MCF 10A (cell line): ENCODE results near the gene NLRP5. TPM values are rescaled to one million over a fixed set of nuclear protein-coding genes. Genes with fewer than 3 reads are reported as not detected.

Source experiments
- BruUV-seq: library from RNA; stranded (reverse); fragments of 400-500 nt; replicated peaks from 2 replicates; lab custom pipeline; 2021; lab: Mats Ljungman, UMichigan
- CTCF ChIA-PET: fragments of 300-600 bp; sonication (Branson Sonifier 250); formaldehyde crosslinking; extraction: SDS; loops from one replicate; lab custom pipeline; 2021; ENCODE audit warnings: antibody characterized with exemption, inconsistent platforms; lab: Yijun Ruan, JAX
- POLR2A ChIA-PET: fragments of 300-600, 350-650 bp; sonication (Branson Sonifier 250); formaldehyde crosslinking; extraction: SDS; loops from one replicate; lab custom pipeline; 2020; ENCODE audit warnings: antibody characterized with exemption, inconsistent platforms; lab: Yijun Ruan, JAX
- DNase-seq: peaks from one replicate; pipeline ENCODE4 v3.0.0-alpha.2; 2018; ENCODE audit not compliant: unreplicated experiment
- H3K27ac Mint-ChIP-seq: one replicate; pipeline ENCODE4 v1.8.0; 2022; ENCODE audit warnings: mild to moderate bottlenecking, low read depth, mixed read lengths; ENCODE audit not compliant: unreplicated experiment
- H3K27me3 Mint-ChIP-seq: one replicate; pipeline ENCODE4 v1.8.0; 2022; ENCODE audit warnings: mixed read lengths; ENCODE audit not compliant: insufficient read depth, unreplicated experiment
- H3K36me3 Mint-ChIP-seq: one replicate; pipeline ENCODE4 v1.8.0; 2022; ENCODE audit warnings: mild to moderate bottlenecking, moderate library complexity, mixed read lengths; ENCODE audit not compliant: insufficient read depth, unreplicated experiment
- H3K4me1 Mint-ChIP-seq: one replicate; pipeline ENCODE4 v1.8.0; 2022; ENCODE audit warnings: mixed read lengths; ENCODE audit not compliant: insufficient read depth, unreplicated experiment
- H3K4me3 Mint-ChIP-seq: one replicate; pipeline ENCODE4 v1.8.0; 2022; ENCODE audit warnings: mild to moderate bottlenecking, moderate library complexity, mixed read lengths; ENCODE audit not compliant: unreplicated experiment
- H3K9me3 Mint-ChIP-seq: one replicate; pipeline ENCODE4 v1.8.0; 2022; ENCODE audit warnings: mixed read lengths; ENCODE audit not compliant: unreplicated experiment
- intact Hi-C: fragments of 100-400 bp; cut with micrococcal nuclease; formaldehyde crosslinking; loops from 2 replicates; pipeline ENCODE4 v1.14.1; 2022
- total RNA-seq: library from RNA; stranded (reverse); gene quantifications from 2 replicates; pipeline ENCODE4 v1.2.3, GENCODE V29; 2022
- TF ChIP-seq, protein P1 (sequence below): fragments of 200-600 bp; IDR thresholded peaks from one replicate; pipeline ENCODE4 v1.8.0; 2022; ENCODE audit warnings: antibody characterized with exemption, mild to moderate bottlenecking; ENCODE audit not compliant: unreplicated experiment

Gene NLRP5
- total RNA-seq, 1 experiment from 2014 or later, result not detected

DNA sequence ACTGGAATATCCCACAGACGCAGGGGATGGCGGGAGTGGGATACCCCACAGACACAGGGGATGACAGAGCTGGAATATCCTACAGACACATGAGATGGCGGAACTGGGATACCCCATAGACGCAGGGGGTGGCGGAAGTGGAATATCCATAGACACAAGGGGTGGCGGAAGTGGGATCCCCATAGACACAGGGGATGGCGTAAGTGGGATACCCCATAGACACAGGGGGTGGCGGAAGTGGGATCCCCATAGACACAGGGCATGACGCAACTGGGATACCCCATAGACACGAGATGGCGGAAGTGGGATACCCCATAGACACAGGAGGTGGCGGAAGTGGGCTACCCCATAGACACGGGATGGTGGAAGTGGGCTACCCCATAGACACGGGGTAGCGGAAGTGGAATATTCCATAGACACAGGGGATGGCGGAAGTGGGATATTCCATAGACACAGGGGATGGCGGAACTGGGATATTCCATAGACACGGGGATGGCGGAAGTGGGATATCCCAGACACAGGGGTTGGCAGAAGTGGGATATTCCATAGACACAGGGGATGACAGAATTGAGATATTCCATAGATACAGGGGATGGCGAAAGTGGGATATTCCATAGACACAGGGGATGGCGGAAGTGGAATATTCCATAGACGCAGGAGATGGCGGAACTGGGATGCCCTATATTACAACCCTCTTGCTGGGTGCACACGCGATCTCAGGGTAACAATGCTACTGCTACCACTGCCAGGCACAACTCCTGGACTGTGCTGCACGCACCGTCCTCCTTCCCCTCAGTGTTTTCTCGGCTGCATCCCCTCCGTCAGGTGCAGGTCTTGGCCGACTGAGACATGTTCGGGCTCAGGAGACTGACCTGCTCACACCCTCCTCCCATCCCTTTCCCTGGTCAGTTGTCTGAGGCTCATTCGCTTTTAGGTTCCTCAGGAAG, 106.4 kb downstream of the NLRP5 start:
- BruUV-seq, result no TSS peak
- Mint-ChIP-seq H3K9me3 (peaks cover 9% of the 10 kb centered on the region), H3K27ac (peak overlapping the region; percentile 91), H3K4me3 (peak overlapping the region; percentile 81), H3K27me3 (no peaks in the 10 kb centered on the region), H3K4me1 (peaks cover 25% of the 10 kb centered on the region), H3K36me3 (peaks cover 62% of the 10 kb centered on the region)
- ChIA-PET POLR2A (interaction anchor here (0.6 to 2.7 kb wide), 3 partner anchors 9 to 221 kb away, joined by 4 to 19 read pairs (median 17); partner anchors contain the start of genes ZNF787 and ZSCAN5A), CTCF (interaction anchor here (0.7 kb wide), 2 partner anchors 81 to 240 kb away, joined by 3 read pairs; no protein-coding TSS in a partner anchor)
- TF ChIP-seq, protein P1, sequence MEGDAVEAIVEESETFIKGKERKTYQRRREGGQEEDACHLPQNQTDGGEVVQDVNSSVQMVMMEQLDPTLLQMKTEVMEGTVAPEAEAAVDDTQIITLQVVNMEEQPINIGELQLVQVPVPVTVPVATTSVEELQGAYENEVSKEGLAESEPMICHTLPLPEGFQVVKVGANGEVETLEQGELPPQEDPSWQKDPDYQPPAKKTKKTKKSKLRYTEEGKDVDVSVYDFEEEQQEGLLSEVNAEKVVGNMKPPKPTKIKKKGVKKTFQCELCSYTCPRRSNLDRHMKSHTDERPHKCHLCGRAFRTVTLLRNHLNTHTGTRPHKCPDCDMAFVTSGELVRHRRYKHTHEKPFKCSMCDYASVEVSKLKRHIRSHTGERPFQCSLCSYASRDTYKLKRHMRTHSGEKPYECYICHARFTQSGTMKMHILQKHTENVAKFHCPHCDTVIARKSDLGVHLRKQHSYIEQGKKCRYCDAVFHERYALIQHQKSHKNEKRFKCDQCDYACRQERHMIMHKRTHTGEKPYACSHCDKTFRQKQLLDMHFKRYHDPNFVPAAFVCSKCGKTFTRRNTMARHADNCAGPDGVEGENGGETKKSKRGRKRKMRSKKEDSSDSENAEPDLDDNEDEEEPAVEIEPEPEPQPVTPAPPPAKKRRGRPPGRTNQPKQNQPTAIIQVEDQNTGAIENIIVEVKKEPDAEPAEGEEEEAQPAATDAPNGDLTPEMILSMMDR, result no peak
- intact Hi-C loops, result loop anchor here (5.0 to 10.0 kb wide), 3 partner anchors 49 to 222 kb away; partner anchors contain the start of genes ZNF444 and ZSCAN5A
- no peak for DNase-seq

DNA sequence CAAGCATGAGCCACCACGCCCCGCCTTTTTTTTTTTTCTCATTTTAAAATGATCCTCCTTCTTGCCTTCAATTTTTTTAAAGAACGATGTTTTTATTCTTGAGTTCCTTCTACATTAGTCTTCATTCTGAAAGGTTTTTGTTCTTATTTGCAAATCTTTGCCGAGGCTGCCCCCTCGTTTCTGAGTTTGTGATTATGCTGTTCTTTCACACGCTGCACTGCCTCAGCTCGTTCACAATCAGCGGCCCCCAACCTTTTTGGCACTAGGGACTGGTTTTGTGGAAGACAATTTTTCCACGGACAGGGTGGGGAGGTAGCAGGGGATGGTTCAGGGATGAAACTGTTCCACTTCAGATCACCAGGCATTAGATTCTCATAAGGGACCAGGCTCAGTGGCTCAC, 107.9 kb downstream of the NLRP5 start:
- no peaks in the 10 kb centered on the region for H3K27me3 Mint-ChIP-seq
- peaks cover 62% of the 10 kb centered on the region for H3K36me3 Mint-ChIP-seq
- ChIA-PET CTCF (interaction anchor here (0.7 to 1.7 kb wide), 2 partner anchors 17 to 215 kb away, joined by 3 to 5 read pairs; no protein-coding TSS in a partner anchor), POLR2A (no interaction called here)
- H3K4me3 Mint-ChIP-seq, result no peak overlapping the region
- DNase-seq, result no peak
- H3K9me3 Mint-ChIP-seq, result peaks cover 9% of the 10 kb centered on the region
- intact Hi-C loops, result loop anchor here (5.0 to 10.0 kb wide), 3 partner anchors 48 to 220 kb away; partner anchors contain the start of genes ZNF444 and ZSCAN5A
- no TSS peak for BruUV-seq
- H3K27ac Mint-ChIP-seq, result no peak overlapping the region
- H3K4me1 Mint-ChIP-seq, result peaks cover 25% of the 10 kb centered on the region
- TF ChIP-seq, protein P1, result no peak

DNA sequence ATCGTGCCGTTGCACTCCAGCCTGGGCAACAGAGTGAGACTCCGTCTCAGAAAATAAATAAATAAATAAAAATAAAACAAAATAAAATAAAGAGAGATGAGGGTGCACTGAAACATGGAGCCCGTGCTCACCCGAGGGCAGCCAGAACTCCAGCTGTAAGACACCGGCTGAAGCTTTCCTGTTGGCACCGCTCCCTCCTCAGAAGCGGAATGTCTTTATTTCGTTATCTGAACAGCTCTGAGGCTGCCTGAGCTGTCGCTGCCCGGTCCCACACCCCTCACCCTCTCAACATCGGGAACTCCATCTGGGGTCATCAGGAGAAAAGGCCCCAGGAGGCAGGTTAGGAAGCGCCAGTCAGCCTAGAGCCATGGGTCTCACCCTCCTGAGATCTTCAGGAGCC, 110.1 kb downstream of the NLRP5 start:
- no peaks in the 10 kb centered on the region for H3K27me3 Mint-ChIP-seq
- intact Hi-C loops, result loop anchor here (10.0 kb wide), 1 partner anchor 218 kb away; the partner anchor contains the start of gene ZSCAN5A
- peaks cover 59% of the 10 kb centered on the region for H3K36me3 Mint-ChIP-seq
- no peak overlapping the region for H3K4me3 Mint-ChIP-seq
- ChIA-PET POLR2A (interaction anchor here (1.9 kb wide), 1 partner anchor 44 kb away, joined by 6 read pairs; the partner anchor contains the start of gene ZNF444), CTCF (interaction anchor here (0.6 to 2.5 kb wide), 6 partner anchors 9 to 236 kb away, joined by 3 to 18 read pairs (median 4); no protein-coding TSS in a partner anchor)
- no TSS peak for BruUV-seq
- H3K9me3 Mint-ChIP-seq, result peaks cover 9% of the 10 kb centered on the region
- H3K27ac Mint-ChIP-seq, result no peak overlapping the region
- peaks cover 9% of the 10 kb centered on the region for H3K4me1 Mint-ChIP-seq
- TF ChIP-seq, protein P1, result no peak
- DNase-seq, result no peak

DNA sequence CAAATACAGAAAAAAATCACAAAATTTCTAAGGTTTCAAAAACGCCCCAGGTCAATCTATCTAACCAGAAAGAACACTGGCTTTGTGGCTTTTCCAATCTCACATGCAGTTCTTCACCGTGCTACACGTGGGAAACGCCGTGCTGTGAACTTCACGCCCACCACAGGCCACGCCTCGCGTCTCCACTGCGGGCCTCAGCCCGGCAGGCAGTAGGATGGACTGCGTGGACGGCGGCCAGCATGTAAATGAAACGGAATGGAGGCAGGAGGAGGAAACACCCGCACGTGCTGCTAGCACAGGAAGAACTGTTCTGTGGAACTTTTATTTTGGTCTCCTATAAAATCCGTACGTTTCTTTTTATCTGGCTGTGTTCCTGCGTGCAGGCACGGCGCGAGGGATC, 110.7 kb downstream of the NLRP5 start:
- no peak for DNase-seq
- Mint-ChIP-seq H3K27me3 (no peaks in the 10 kb centered on the region), H3K36me3 (peaks cover 53% of the 10 kb centered on the region), H3K4me3 (no peak overlapping the region), H3K9me3 (peaks cover 9% of the 10 kb centered on the region), H3K4me1 (peaks cover 9% of the 10 kb centered on the region), H3K27ac (no peak overlapping the region)
- intact Hi-C loops, result loop anchor here (10.0 kb wide), 1 partner anchor 217 kb away; the partner anchor contains the start of gene ZSCAN5A
- CTCF ChIA-PET, result interaction anchor here (2.1 to 2.5 kb wide), 2 partner anchors 8 to 21 kb away, joined by 9 to 18 read pairs; no protein-coding TSS in a partner anchor
- no TSS peak for BruUV-seq
- TF ChIP-seq, protein P1, result no peak
- POLR2A ChIA-PET, result no interaction called here
